ENCODE results near the gene SLC16A1. TPM values are rescaled to one million over a fixed set of nuclear protein-coding genes. Genes with fewer than 3 reads are reported as not detected.
A peak's percentile ranks its signal among the peaks of the same experiment; 100 is the strongest.
"Not testable (repeated sequence)": the region's sequence is repeated elsewhere in the genome, so short reads cannot be mapped to it uniquely, and the experiment has no call there.

Gene SLC16A1
- total RNA-seq, 2 donors from 2014 or later, result 69.0 to 88.3 TPM

GRCh38 chr1:112960384-112960783, 4.4 kb upstream of the SLC16A1 start:
- Histone ChIP-seq H3K9me3 (no peaks in the 10 kb centered on the region), H3K36me3 (peaks cover 14% of the 10 kb centered on the region), H3K27me3 (no peaks in the 10 kb centered on the region), H3K27ac (no peak overlapping the region), H3K4me1 (peaks cover 0 to 31% of the 10 kb centered on the region in 2 donors), H3K4me3 (no peak overlapping the region)
- DNase-seq (ENCODE audit: low spot score), result no peak
- TF ChIP-seq CTCF (IDR thresholded peaks at IDR 0.05), result no peak

GRCh38 chr1:112958236-112958635, 2.2 kb upstream of the SLC16A1 start:
- Histone ChIP-seq H3K4me3 (peak overlapping the region; percentile 71 to 81), H3K36me3 (peaks cover 14% of the 10 kb centered on the region), H3K4me1 (peaks cover 0 to 42% of the 10 kb centered on the region in 2 donors), H3K27ac (peak overlapping the region; percentile 93 to 99)
- not testable (repeated sequence) for DNase-seq (ENCODE audit: low spot score); H3K27me3 ChIP-seq; H3K9me3 ChIP-seq

- Histone ChIP-seq H3K27me3 (no peaks in the 10 kb centered on the region), H3K4me3 (peak overlapping the region; percentile 71 to 81), H3K27ac (peak overlapping the region; percentile 93 to 99), H3K4me1 (peaks cover 0 to 42% of the 10 kb centered on the region in 2 donors), H3K9me3 (no peaks in the 10 kb centered on the region), H3K36me3 (peaks cover 14% of the 10 kb centered on the region)
- no peak for TF ChIP-seq CTCF (IDR thresholded peaks at IDR 0.05)
- DNase-seq (ENCODE audit: low spot score), result no peak
Measured at GRCh38 chr1:112957133-112957812, 1.3 kb upstream of the SLC16A1 start.

GRCh38 chr1:112956544-112957132, 642 bp upstream of the SLC16A1 start:
- Histone ChIP-seq H3K27ac (peak overlapping the region; percentile 93 to 99), H3K9me3 (no peaks in the 10 kb centered on the region), H3K4me1 (peaks cover 0 to 38% of the 10 kb centered on the region in 2 donors), H3K36me3 (peaks cover 12% of the 10 kb centered on the region), H3K27me3 (no peaks in the 10 kb centered on the region), H3K4me3 (peak overlapping the region; percentile 71 to 81)
- TF ChIP-seq CTCF (IDR thresholded peaks at IDR 0.05), result no peak
- peak; percentile 67 for DNase-seq (ENCODE audit: low spot score)

- Histone ChIP-seq H3K9me3 (no peaks in the 10 kb centered on the region), H3K4me3 (peak overlapping the region; percentile 71 to 81), H3K4me1 (peaks cover 0 to 38% of the 10 kb centered on the region in 2 donors), H3K36me3 (no peaks in the 10 kb centered on the region), H3K27ac (peak overlapping the region; percentile 93 to 99), H3K27me3 (no peaks in the 10 kb centered on the region)
- TF ChIP-seq CTCF (IDR thresholded peaks at IDR 0.05), result no peak
- peak; percentile 74 for DNase-seq (ENCODE audit: low spot score)
Measured at GRCh38 chr1:112954945-112955772, 837 bp downstream of the SLC16A1 start.
